Measurements from ENCODE around the gene KSR1.
"Not testable (repeated sequence)": the region's sequence is repeated elsewhere in the genome, so short reads cannot be mapped to it uniquely, and the experiment has no call there.

Gene KSR1

GRCh38 chr17:27494192-27495091 is 38.2 kb downstream of the KSR1 start:
- no peak for DNase-seq (ENCODE audit: low spot score)

GRCh38 chr17:27495460-27495859 is 39.2 kb downstream of the KSR1 start:
- DNase-seq (ENCODE audit: low spot score): no peak

GRCh38 chr17:27496005-27496404 is 39.8 kb downstream of the KSR1 start:
- no peak for DNase-seq (ENCODE audit: low spot score)

GRCh38 chr17:27496437-27496943 is 40.2 kb downstream of the KSR1 start:
- no peak for DNase-seq (ENCODE audit: low spot score)

GRCh38 chr17:27496971-27497370 is 40.7 kb downstream of the KSR1 start:
- no peak for DNase-seq (ENCODE audit: low spot score)

GRCh38 chr17:27497696-27498095 is 41.4 kb downstream of the KSR1 start:
- DNase-seq (ENCODE audit: low spot score): no peak

- no peak for DNase-seq (ENCODE audit: low spot score)
These were observed 42.5 kb downstream of the KSR1 start for GRCh38 chr17:27498615-27499309.

GRCh38 chr17:27499451-27500265 is 43.4 kb downstream of the KSR1 start:
- DNase-seq (ENCODE audit: low spot score): no peak

GRCh38 chr17:27501338-27501737 is 45.1 kb downstream of the KSR1 start:
- DNase-seq (ENCODE audit: low spot score): not testable (repeated sequence)

GRCh38 chr17:27502526-27503324 is 46.5 kb downstream of the KSR1 start:
- peak; percentile 57 for DNase-seq (ENCODE audit: low spot score)

- no peak for DNase-seq (ENCODE audit: low spot score)
These were observed 47.4 kb downstream of the KSR1 start for GRCh38 chr17:27503611-27504010.

GRCh38 chr17:27504188-27504995 is 48.1 kb downstream of the KSR1 start:
- DNase-seq (ENCODE audit: low spot score): no peak

GRCh38 chr17:27506348-27507218 is 50.3 kb downstream of the KSR1 start:
- DNase-seq (ENCODE audit: low spot score): no peak

- no peak for DNase-seq (ENCODE audit: low spot score)
These were observed 55.1 kb downstream of the KSR1 start for GRCh38 chr17:27511168-27511883.

- DNase-seq (ENCODE audit: low spot score): no peak
These were observed 55.8 kb downstream of the KSR1 start for GRCh38 chr17:27512031-27512430.

- no peak for DNase-seq (ENCODE audit: low spot score)
These were observed 56.5 kb downstream of the KSR1 start for GRCh38 chr17:27512511-27513346.

GRCh38 chr17:27513849-27514248 is 57.6 kb downstream of the KSR1 start:
- no peak for DNase-seq (ENCODE audit: low spot score)
